ENCODE results near the gene RBCK1. TPM values are rescaled to one million over a fixed set of nuclear protein-coding genes. Genes with fewer than 3 reads are reported as not detected.
A peak's percentile ranks its signal among the peaks of the same experiment; 100 is the strongest.

Gene RBCK1
- total and polyA plus RNA-seq, 9 of the 15 experiments (the other 6 are each of a cell fraction or from before 2014, with no cell fraction given) = 5.9 to 59.3 (median 26.5) TPM

DNA sequence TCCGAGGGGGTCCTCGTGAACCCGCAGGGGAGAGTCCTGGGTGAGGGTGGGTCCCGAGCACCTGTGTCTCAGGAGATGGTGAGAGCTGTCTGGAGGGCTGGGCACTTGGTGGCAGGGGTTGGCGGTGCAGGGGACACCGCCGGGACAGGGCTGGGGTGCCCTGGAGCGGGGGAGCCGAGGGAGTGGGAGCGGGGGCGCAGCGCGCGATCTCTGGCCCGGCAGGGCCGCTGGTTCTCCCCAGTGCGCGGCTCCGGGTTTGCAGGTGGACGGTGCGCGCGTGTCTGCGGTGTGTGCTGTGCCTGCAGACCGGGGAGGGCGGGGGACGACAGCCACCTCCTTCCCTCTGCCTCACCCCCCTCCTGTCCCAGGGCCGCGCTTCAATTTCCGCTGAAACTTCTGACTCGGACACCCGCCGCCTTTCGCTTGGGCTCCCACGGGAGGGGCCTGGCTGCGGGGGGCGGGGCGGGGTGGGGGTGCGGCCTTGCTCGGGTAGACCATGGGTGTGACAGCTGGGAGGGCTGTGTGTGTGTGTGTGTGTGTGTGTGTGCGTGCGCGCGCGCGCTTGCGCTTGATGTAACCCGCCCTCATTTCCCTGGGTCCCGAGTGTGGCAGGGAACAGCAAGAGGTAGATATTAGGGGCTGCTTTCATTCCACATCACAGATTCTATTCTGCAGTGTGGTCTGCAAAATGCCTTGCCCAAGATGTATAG, 26.4 kb upstream of the RBCK1 start (continued):
- no peak for TF ChIP-seq JUN (IDR thresholded peaks at IDR 0.05; ENCODE audit: borderline replicate concordance, low read depth, low read length)
- TF ChIP-seq JUN (CRISPR knock-in tag; IDR thresholded peaks at IDR 0.05; ENCODE audit: borderline replicate concordance) = peak; percentile 75; the same call in 1 of the 2 replicates
- no peak for TF ChIP-seq ZNF586 (CRISPR knock-in tag; conservative IDR thresholded peaks at IDR 0.05)
- TF ChIP-seq, protein P1, sequence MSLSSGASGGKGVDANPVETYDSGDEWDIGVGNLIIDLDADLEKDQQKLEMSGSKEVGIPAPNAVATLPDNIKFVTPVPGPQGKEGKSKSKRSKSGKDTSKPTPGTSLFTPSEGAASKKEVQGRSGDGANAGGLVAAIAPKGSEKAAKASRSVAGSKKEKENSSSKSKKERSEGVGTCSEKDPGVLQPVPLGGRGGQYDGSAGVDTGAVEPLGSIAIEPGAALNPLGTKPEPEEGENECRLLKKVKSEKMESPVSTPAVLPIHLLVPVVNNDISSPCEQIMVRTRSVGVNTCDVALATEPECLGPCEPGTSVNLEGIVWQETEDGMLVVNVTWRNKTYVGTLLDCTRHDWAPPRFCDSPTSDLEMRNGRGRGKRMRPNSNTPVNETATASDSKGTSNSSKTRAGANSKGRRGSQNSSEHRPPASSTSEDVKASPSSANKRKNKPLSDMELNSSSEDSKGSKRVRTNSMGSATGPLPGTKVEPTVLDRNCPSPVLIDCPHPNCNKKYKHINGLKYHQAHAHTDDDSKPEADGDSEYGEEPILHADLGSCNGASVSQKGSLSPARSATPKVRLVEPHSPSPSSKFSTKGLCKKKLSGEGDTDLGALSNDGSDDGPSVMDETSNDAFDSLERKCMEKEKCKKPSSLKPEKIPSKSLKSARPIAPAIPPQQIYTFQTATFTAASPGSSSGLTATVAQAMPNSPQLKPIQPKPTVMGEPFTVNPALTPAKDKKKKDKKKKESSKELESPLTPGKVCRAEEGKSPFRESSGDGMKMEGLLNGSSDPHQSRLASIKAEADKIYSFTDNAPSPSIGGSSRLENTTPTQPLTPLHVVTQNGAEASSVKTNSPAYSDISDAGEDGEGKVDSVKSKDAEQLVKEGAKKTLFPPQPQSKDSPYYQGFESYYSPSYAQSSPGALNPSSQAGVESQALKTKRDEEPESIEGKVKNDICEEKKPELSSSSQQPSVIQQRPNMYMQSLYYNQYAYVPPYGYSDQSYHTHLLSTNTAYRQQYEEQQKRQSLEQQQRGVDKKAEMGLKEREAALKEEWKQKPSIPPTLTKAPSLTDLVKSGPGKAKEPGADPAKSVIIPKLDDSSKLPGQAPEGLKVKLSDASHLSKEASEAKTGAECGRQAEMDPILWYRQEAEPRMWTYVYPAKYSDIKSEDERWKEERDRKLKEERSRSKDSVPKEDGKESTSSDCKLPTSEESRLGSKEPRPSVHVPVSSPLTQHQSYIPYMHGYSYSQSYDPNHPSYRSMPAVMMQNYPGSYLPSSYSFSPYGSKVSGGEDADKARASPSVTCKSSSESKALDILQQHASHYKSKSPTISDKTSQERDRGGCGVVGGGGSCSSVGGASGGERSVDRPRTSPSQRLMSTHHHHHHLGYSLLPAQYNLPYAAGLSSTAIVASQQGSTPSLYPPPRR (CRISPR knock-in tag; IDR thresholded peaks at IDR 0.05; ENCODE audit: borderline replicate concordance) = no peak
- TF ChIP-seq HLTF (IDR thresholded peaks at IDR 0.05) = no peak
- TF ChIP-seq HDGF (IDR thresholded peaks at IDR 0.05) = no peak
- TF ChIP-seq TEAD2 (tag; IDR thresholded peaks at IDR 0.05) = no peak
- TF ChIP-seq RBM15 (IDR thresholded peaks at IDR 0.05; ENCODE audit: insufficient read depth, low read length) = no peak
- peak; percentile 85 for TF ChIP-seq POLR2H (tag; IDR thresholded peaks at IDR 0.05; ENCODE audit: low read depth)
- peak; percentile 68 for TF ChIP-seq TAF1 (IDR thresholded peaks at IDR 0.05; ENCODE audit: control insufficient read depth, extremely low read depth, insufficient read depth, low read length, severe bottlenecking)
- TF ChIP-seq, protein P2, sequence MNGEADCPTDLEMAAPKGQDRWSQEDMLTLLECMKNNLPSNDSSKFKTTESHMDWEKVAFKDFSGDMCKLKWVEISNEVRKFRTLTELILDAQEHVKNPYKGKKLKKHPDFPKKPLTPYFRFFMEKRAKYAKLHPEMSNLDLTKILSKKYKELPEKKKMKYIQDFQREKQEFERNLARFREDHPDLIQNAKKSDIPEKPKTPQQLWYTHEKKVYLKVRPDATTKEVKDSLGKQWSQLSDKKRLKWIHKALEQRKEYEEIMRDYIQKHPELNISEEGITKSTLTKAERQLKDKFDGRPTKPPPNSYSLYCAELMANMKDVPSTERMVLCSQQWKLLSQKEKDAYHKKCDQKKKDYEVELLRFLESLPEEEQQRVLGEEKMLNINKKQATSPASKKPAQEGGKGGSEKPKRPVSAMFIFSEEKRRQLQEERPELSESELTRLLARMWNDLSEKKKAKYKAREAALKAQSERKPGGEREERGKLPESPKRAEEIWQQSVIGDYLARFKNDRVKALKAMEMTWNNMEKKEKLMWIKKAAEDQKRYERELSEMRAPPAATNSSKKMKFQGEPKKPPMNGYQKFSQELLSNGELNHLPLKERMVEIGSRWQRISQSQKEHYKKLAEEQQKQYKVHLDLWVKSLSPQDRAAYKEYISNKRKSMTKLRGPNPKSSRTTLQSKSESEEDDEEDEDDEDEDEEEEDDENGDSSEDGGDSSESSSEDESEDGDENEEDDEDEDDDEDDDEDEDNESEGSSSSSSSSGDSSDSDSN (IDR thresholded peaks at IDR 0.05; ENCODE audit: borderline replicate concordance in 1 of 2, low read depth in 2 of 2, low read length in 2 of 2) = peak; percentile 74 to 78; a peak in 3 of 4 replicates
- TF ChIP-seq RBBP5 (IDR thresholded peaks at IDR 0.05; ENCODE audit: borderline replicate concordance, insufficient read depth, low read length, poor library complexity, severe bottlenecking) = no peak
- TF ChIP-seq ZNF263 (CRISPR knock-in tag; IDR thresholded peaks at IDR 0.05; ENCODE audit: borderline replicate concordance) = no peak
- peak; percentile 35; the same call in 1 of the 2 replicates for TF ChIP-seq HEY1 (CRISPR knock-in tag; IDR thresholded peaks at IDR 0.05; ENCODE audit: borderline replicate concordance)
- TF ChIP-seq ZNF780A (CRISPR knock-in tag; IDR thresholded peaks at IDR 0.05) = no peak
- TF ChIP-seq, protein P3, sequence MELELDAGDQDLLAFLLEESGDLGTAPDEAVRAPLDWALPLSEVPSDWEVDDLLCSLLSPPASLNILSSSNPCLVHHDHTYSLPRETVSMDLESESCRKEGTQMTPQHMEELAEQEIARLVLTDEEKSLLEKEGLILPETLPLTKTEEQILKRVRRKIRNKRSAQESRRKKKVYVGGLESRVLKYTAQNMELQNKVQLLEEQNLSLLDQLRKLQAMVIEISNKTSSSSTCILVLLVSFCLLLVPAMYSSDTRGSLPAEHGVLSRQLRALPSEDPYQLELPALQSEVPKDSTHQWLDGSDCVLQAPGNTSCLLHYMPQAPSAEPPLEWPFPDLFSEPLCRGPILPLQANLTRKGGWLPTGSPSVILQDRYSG (tag; conservative IDR thresholded peaks at IDR 0.05; ENCODE audit: low read depth) = no peak
- TF ChIP-seq, protein P4, sequence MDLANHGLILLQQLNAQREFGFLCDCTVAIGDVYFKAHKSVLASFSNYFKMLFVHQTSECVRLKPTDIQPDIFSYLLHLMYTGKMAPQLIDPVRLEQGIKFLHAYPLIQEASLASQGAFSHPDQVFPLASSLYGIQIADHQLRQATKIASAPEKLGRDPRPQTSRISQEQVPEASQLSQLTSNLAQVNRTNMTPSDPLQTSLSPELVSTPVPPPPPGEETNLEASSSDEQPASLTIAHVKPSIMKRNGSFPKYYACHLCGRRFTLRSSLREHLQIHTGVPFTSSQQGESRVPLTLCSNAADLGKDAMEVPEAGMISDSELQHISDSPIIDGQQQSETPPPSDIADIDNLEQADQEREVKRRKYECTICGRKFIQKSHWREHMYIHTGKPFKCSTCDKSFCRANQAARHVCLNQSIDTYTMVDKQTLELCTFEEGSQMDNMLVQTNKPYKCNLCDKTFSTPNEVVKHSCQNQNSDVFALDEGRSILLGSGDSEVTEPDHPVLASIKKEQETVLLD (IDR thresholded peaks at IDR 0.05) = no peak
